Naive thymus-derived CD4-positive, alpha-beta T cell (primary cell): ENCODE measurements around the gene FAM98B. TPM values are rescaled to one million over a fixed set of nuclear protein-coding genes. Genes with fewer than 3 reads are reported as not detected.
A peak's percentile ranks its signal among the peaks of the same experiment; 100 is the strongest.

Experiments
- ATAC-seq: fragments of 150-1000 bp; cut with Tn5 transposase; 2 replicates; pipeline ENCODE4 v1.10.0; 2021; ENCODE audit warnings: mild to moderate bottlenecking, moderate library complexity
- CTCF ChIA-PET: fragments of 350-600 bp; sonication (Branson Sonifier 250); formaldehyde crosslinking; loops from one replicate; lab custom pipeline; 2021; ENCODE audit warnings: antibody characterized with exemption; lab: Charles Lee
- POLR2A ChIA-PET: fragments of 350-600 bp; sonication (Branson Sonifier 250); formaldehyde crosslinking; loops from one replicate; lab custom pipeline; 2021; ENCODE audit warnings: antibody characterized with exemption, inconsistent platforms; lab: Charles Lee
- DNase-seq, 9 donors: peaks; one replicate each; pipeline versions ENCODE4 v3.0.0 to v3.0.0-alpha.2; 2020 to 2022; ENCODE audit warnings: mixed read lengths in 1 of 9
- H3K27ac ChIP-seq: one replicate; pipeline ENCODE4 v1.7.0; 2013; ENCODE audit warnings: mild to moderate bottlenecking, low read depth, low read length, moderate library complexity
- H3K27me3 ChIP-seq, 2 donors: one replicate each; pipeline ENCODE4 v1.7.0; 2013; ENCODE audit warnings: low read length in 2 of 2, mild to moderate bottlenecking in 2 of 2, moderate library complexity in 2 of 2; ENCODE audit not compliant: control insufficient read depth in 2 of 2, insufficient read depth in 2 of 2
- H3K36me3 ChIP-seq, 3 experiments: 1 replicate in 2 of 3; 2 replicates in 1 of 3; pipeline ENCODE4 v1.7.0; 2013; ENCODE audit warnings: low read length in 3 of 3, mild to moderate bottlenecking in 3 of 3, moderate library complexity in 1 of 3; ENCODE audit not compliant: insufficient read depth in 3 of 3, control insufficient read depth in 2 of 3
- H3K4me1 ChIP-seq, 2 donors: one replicate each; pipeline ENCODE4 v1.7.0; 2013; ENCODE audit warnings: low read length in 2 of 2, mild to moderate bottlenecking in 2 of 2, moderate library complexity in 1 of 2; ENCODE audit not compliant: control insufficient read depth in 2 of 2, insufficient read depth in 2 of 2
- H3K4me3 ChIP-seq: 2 replicates; pipeline ENCODE4 v1.7.0; 2013; ENCODE audit warnings: mild to moderate bottlenecking, low read length
- H3K9me3 ChIP-seq, 3 experiments: 1 replicate in 2 of 3; 2 replicates in 1 of 3; pipeline ENCODE4 v1.7.0; 2013; ENCODE audit warnings: low read length in 3 of 3; ENCODE audit not compliant: control insufficient read depth in 2 of 3
- H3K27ac Mint-ChIP-seq, 9 donors: one replicate each; pipeline ENCODE4 v1.8.0; 2020 to 2022; ENCODE audit warnings: mixed read lengths in 9 of 9, mild to moderate bottlenecking in 8 of 9, moderate library complexity in 5 of 9, inconsistent platforms in 2 of 9
- H3K27me3 Mint-ChIP-seq, 5 donors: one replicate each; pipeline ENCODE4 v1.8.0; 2021 to 2022; ENCODE audit warnings: mixed read lengths in 5 of 5, mild to moderate bottlenecking in 1 of 5
- H3K36me3 Mint-ChIP-seq, 5 donors: one replicate each; pipeline ENCODE4 v1.8.0; 2020 to 2022; ENCODE audit warnings: mixed read lengths in 5 of 5, mild to moderate bottlenecking in 3 of 5, inconsistent platforms in 1 of 5
- H3K4me1 Mint-ChIP-seq, 7 donors: one replicate each; pipeline ENCODE4 v1.8.0; 2020 to 2022; ENCODE audit warnings: mixed read lengths in 7 of 7, mild to moderate bottlenecking in 3 of 7, inconsistent platforms in 1 of 7
- H3K4me3 Mint-ChIP-seq, 10 donors: one replicate each; pipeline ENCODE4 v1.8.0; 2020 to 2022; ENCODE audit warnings: mild to moderate bottlenecking in 10 of 10, mixed read lengths in 10 of 10, moderate library complexity in 6 of 10, inconsistent platforms in 2 of 10
- H3K9me3 Mint-ChIP-seq, 11 donors: one replicate each; pipeline ENCODE4 v1.8.0; 2020 to 2022; ENCODE audit warnings: mixed read lengths in 11 of 11, mild to moderate bottlenecking in 4 of 11, inconsistent platforms in 1 of 11, moderate library complexity in 1 of 11
- intact Hi-C, 2 donors: fragments of 100-400 bp; cut with micrococcal nuclease; formaldehyde crosslinking; loops; one replicate each; pipeline ENCODE4 v1.15.1; 2023
- polyA plus RNA-seq, 2 donors: library from polyadenylated mRNA; unstranded; fragments of 300-500 nt; fragmentation: Illumina TruSeq; gene quantifications; one replicate each; pipeline ENCODE4 v1.2.3, GENCODE V29; 2021
- total RNA-seq, 6 experiments: library from RNA in 5 of 6; stranded (reverse) in 5 of 6; gene quantifications; 1 replicate in 5 of 6; 2 replicates in 1 of 6; pipeline ENCODE4 v1.2.3 and lab custom pipeline; 2021 to 2026

The FAM98B gene
- total and polyA plus RNA-seq, 7 experiments from 2014 or later = 2.4 to 39.5 (median 26.4) TPM

DNA sequence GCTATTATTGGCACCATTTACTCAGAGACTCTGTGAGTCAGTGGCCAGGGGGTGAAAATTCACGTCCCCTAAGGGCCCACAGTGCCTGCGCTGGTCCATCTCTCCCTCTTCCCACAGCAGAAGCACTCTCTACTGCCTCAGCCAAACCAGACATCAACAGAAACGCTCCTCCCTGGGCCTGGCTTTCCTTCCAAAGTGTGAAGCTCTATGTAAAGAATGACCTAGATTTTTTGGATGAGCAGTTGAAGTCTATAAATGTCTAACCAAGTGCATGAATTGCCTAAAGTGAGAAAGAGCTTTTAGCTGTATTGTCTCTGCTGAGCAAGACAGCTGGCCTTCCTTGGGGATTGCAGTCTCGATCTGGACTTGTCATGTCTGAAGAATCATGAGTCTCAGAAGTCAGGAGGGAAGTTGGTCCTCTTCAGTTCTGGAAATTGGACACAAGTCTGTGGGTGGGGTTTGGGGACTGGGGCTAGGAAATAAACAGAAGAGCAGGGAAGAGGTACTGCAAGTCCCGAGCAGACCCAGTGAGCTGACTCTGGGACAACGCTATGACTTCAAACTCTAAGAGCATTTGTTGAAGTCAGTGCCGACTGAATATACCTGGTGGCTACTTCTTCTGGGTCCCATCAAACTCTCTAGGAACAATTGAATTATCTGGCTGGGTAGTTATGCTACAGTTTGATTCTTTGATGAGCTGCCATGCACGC lies 81.7 kb downstream of the FAM98B start:
- peaks cover 3 to 59% (median 37%) of the 10 kb centered on the region in 5 donors for H3K36me3 Mint-ChIP-seq
- ChIA-PET CTCF (interaction anchor here (0.6 to 2.4 kb wide), 6 partner anchors 8 to 155 kb away, joined by 3 to 8 read pairs (median 3); no protein-coding TSS in a partner anchor), POLR2A (interaction anchor here (0.9 to 1.1 kb wide), 3 partner anchors 13 to 39 kb away, joined by 3 read pairs; no protein-coding TSS in a partner anchor)
- no peak for ATAC-seq
- peaks cover 0 to 24% (median 10%) of the 10 kb centered on the region in 3 experiments for H3K36me3 ChIP-seq
- peaks cover 80 to 100% (median 99%) of the 10 kb centered on the region in 7 donors for H3K4me1 Mint-ChIP-seq
- H3K27ac Mint-ChIP-seq = peak overlapping the region; percentile 24 to 99 (median 89)
- no peaks in the 10 kb centered on the region for H3K27me3 ChIP-seq
- H3K4me1 ChIP-seq = peaks cover 79 to 83% of the 10 kb centered on the region in 2 donors
- no peaks in the 10 kb centered on the region for H3K9me3 ChIP-seq
- H3K4me3 ChIP-seq = no peak overlapping the region
- no peaks in the 10 kb centered on the region for H3K27me3 Mint-ChIP-seq
- DNase-seq = no peak
- intact Hi-C loops = no loop called here
- peak overlapping the region; percentile 22 for H3K27ac ChIP-seq
- no peaks in the 10 kb centered on the region for H3K9me3 Mint-ChIP-seq
- peak overlapping the region; percentile 2 to 83 (median 54) for H3K4me3 Mint-ChIP-seq

DNA sequence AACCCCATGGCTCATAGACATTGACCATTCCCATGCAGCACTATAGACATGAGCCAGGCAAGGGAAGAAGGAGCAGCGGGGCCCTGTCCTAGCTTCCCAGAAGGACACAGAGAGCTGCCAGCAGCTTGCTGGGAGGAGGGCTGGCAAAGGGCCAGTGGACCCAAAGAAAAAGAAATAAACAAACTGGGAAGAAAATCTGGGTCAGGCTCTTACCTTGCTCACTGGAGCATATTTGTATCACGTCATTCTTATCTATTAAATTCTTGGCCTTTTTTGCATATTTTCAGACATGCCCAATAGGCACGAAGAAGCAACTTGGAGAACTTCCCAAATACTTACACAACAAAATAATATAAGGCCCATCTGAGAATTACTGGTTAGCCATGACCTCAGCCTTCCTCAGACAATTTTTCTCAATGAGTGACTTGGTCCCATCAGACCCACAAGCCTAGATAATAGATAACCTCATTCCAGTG lies 82.3 kb downstream of the FAM98B start:
- H3K36me3 ChIP-seq = peaks cover 0 to 24% (median 10%) of the 10 kb centered on the region in 3 experiments
- H3K4me1 ChIP-seq = peaks cover 85 to 86% of the 10 kb centered on the region in 2 donors
- peak overlapping the region; percentile 17 for H3K27ac ChIP-seq
- peaks cover 86 to 100% (median 99%) of the 10 kb centered on the region in 7 donors for H3K4me1 Mint-ChIP-seq
- intact Hi-C loops = no loop called here
- ATAC-seq (no peak), DNase-seq (no peak)
- peaks cover 3 to 64% (median 34%) of the 10 kb centered on the region in 5 donors for H3K36me3 Mint-ChIP-seq
- no peak overlapping the region for H3K4me3 ChIP-seq
- peak overlapping the region; percentile 24 to 99 (median 89) for H3K27ac Mint-ChIP-seq
- no peaks in the 10 kb centered on the region for H3K27me3 ChIP-seq
- no peaks in the 10 kb centered on the region for H3K27me3 Mint-ChIP-seq
- ChIA-PET CTCF (interaction anchor here (1.1 to 2.4 kb wide), 3 partner anchors 16 to 154 kb away, joined by 3 to 8 read pairs (median 3); no protein-coding TSS in a partner anchor), POLR2A (no interaction called here)
- peak overlapping the region in 8 of 10 donors; percentile 27 to 83 (median 56) for H3K4me3 Mint-ChIP-seq
- H3K9me3 ChIP-seq = no peaks in the 10 kb centered on the region
- no peaks in the 10 kb centered on the region for H3K9me3 Mint-ChIP-seq

Other genes with a start within 250 kb of the FAM98B start
- 1 to 10 TPM in 2 of 5 experiments, under 1 TPM in 3; 0.07 to 2.6 (median 0.95) TPM for gene SPRED1, start 201.3 kb upstream of the FAM98B start, total RNA-seq
- not detected for gene SPRED1, start 201.3 kb upstream of the FAM98B start, polyA plus RNA-seq
- gene RASGRP1, start 110.7 kb downstream of the FAM98B start, total RNA-seq = 100 to 1,000 TPM; 100 to 182 (median 101) TPM
- 100 to 1,000 TPM in 1 of 2 donors, 10 to 100 TPM in 1; 77.6 to 113 TPM for gene RASGRP1, start 110.7 kb downstream of the FAM98B start, polyA plus RNA-seq